SU-DHL-6 (cell line): ENCODE results near the gene DLG2.

Source experiments
- H2AFZ ChIP-seq: fragments of 200-600 bp; sonication (generic); 2 replicates; pipeline ENCODE4 v1.6.1; 2014; ENCODE audit warnings: low read depth, mild to moderate bottlenecking, moderate library complexity, mixed read lengths, antibody characterized with exemption, low read length; ENCODE audit not compliant: severe bottlenecking
- H3F3A ChIP-seq: fragments of 200-600 bp; shearing (Covaris generic); 2 replicates; pipeline ENCODE4 v1.6.0; 2016; ENCODE audit warnings: antibody characterized with exemption, mild to moderate bottlenecking; ENCODE audit not compliant: insufficient read depth
- H3K27ac ChIP-seq: fragments of 200-600 bp; sonication (generic); 2 replicates; pipeline ENCODE4 v1.5.1; 2016; ENCODE audit warnings: low read depth, mild to moderate bottlenecking, low read length, moderate library complexity, mixed read lengths
- H3K27me3 ChIP-seq: fragments of 200-600 bp; sonication (generic), shearing (Covaris generic); 2 replicates; pipeline ENCODE4 v1.6.0; 2014; ENCODE audit warnings: mild to moderate bottlenecking, low read length
- H3K36me3 ChIP-seq: fragments of 200-600 bp; sonication (generic); 2 replicates; pipeline ENCODE4 v1.6.1; 2014; ENCODE audit warnings: mild to moderate bottlenecking, low read length, mixed read lengths
- H3K4me2 ChIP-seq: fragments of 300-600, 200-600 bp; shearing (Covaris generic), sonication (generic); 2 replicates; pipeline ENCODE4 v1.6.0; 2014; ENCODE audit warnings: low read length, low read depth, mild to moderate bottlenecking; ENCODE audit not compliant: poor library complexity, severe bottlenecking
- H3K4me3 ChIP-seq: fragments of 200-600 bp; sonication (generic); 2 replicates; pipeline ENCODE4 v1.5.1; 2014; ENCODE audit warnings: antibody characterized with exemption, low read length, mild to moderate bottlenecking, mixed read lengths; ENCODE audit not compliant: insufficient read depth, poor library complexity, severe bottlenecking
- H3K79me2 ChIP-seq: fragments of 200-600 bp; sonication (generic); 2 replicates; pipeline ENCODE4 v1.6.1; 2014; ENCODE audit warnings: mild to moderate bottlenecking, low read length, moderate library complexity; ENCODE audit not compliant: insufficient read depth
- H3K9ac ChIP-seq: fragments of 200-600 bp; sonication (generic); 2 replicates; pipeline ENCODE4 v1.7.0; 2014; ENCODE audit warnings: mild to moderate bottlenecking, low read length
- H3K9me2 ChIP-seq: fragments of 200-600 bp; sonication (generic); replicated peaks from 2 replicates; pipeline ENCODE4 v1.6.1; 2014; ENCODE audit warnings: low read length; ENCODE audit not compliant: insufficient read depth
- H3K9me3 ChIP-seq: fragments of 200-600 bp; sonication (generic); 2 replicates; pipeline ENCODE4 v1.6.1; 2014; ENCODE audit warnings: low read length, mixed read lengths; ENCODE audit not compliant: insufficient read depth
- H4K20me1 ChIP-seq: fragments of 200-600 bp; sonication (generic); 2 replicates; pipeline ENCODE4 v1.6.1; 2014; ENCODE audit warnings: low read depth, mild to moderate bottlenecking, antibody characterized with exemption, low read length, moderate library complexity, mixed read lengths
- CTCF ChIP-seq: fragments of 200-600 bp; sonication (generic); IDR thresholded peaks from one replicate; pipeline ENCODE4 v1.5.1; 2017; ENCODE audit warnings: antibody characterized with exemption, mild to moderate bottlenecking, low read length, moderate library complexity; ENCODE audit not compliant: insufficient read depth, poor library complexity, severe bottlenecking
- EZH2phosphoT487 ChIP-seq: fragments of 200-600 bp; sonication (generic), shearing (Covaris generic); conservative IDR thresholded peaks from 2 replicates; pipeline ENCODE4 v1.6.1; 2018; ENCODE audit warnings: mild to moderate bottlenecking, antibody characterized with exemption, low read length, moderate library complexity, mixed read lengths

DLG2 gene

GRCh38 chr11:84165139-84165538 lies 1462.0 kb downstream of the DLG2 start:
- Histone ChIP-seq H3K79me2 (no peaks in the 10 kb centered on the region), H3K36me3 (no peaks in the 10 kb centered on the region), H3K4me2 (no peak overlapping the region), H3F3A (no peaks in the 10 kb centered on the region), H3K9ac (no peak overlapping the region), H3K27me3 (no peaks in the 10 kb centered on the region), H2AFZ (no peak overlapping the region), H3K4me3 (no peak overlapping the region), H3K27ac (no peak overlapping the region), H4K20me1 (no peaks in the 10 kb centered on the region), H3K9me2 (no peaks in the 10 kb centered on the region), H3K9me3 (no peaks in the 10 kb centered on the region)
- TF ChIP-seq EZH2phosphoT487, result no peak
- no peak for TF ChIP-seq CTCF

- TF ChIP-seq EZH2phosphoT487 (no peak), CTCF (no peak)
- H3K27ac ChIP-seq, result no peak overlapping the region
- no peak overlapping the region for H2AFZ ChIP-seq
- no peak overlapping the region for H3K4me2 ChIP-seq
- H3K9me2 ChIP-seq, result no peaks in the 10 kb centered on the region
- no peaks in the 10 kb centered on the region for H3K9me3 ChIP-seq
- H3K36me3 ChIP-seq, result no peaks in the 10 kb centered on the region
- no peaks in the 10 kb centered on the region for H3K27me3 ChIP-seq
- H3K4me3 ChIP-seq, result no peak overlapping the region
- no peaks in the 10 kb centered on the region for H3K79me2 ChIP-seq
- no peaks in the 10 kb centered on the region for H3F3A ChIP-seq
- H3K9ac ChIP-seq, result no peak overlapping the region
- no peaks in the 10 kb centered on the region for H4K20me1 ChIP-seq
These were observed 1462.4 kb downstream of the DLG2 start for GRCh38 chr11:84164728-84165127.

DNA sequence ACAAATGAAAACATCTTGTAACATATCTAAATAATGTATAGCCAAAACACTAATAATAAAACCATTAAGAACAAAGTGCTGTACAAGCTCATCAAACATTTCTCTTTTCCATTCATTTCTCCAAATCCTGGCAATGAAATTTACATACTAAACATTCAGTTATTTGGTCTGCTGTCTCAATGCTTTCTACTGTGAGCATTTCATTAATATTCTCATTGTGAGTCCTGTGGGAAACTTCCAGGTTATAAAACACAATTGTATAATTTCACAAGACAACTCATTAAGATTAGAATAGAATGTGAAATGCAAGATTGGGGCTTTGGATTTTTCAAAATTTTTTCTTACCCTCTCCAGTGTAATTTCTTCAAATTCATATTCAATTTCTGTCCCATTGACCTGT lies 1464.0 kb downstream of the DLG2 start:
- H3K4me2 ChIP-seq, result no peak overlapping the region
- H3K27ac ChIP-seq, result no peak overlapping the region
- H3K36me3 ChIP-seq, result no peaks in the 10 kb centered on the region
- H4K20me1 ChIP-seq, result no peaks in the 10 kb centered on the region
- H3K9me3 ChIP-seq, result no peaks in the 10 kb centered on the region
- H3K9me2 ChIP-seq, result no peaks in the 10 kb centered on the region
- H3F3A ChIP-seq, result no peaks in the 10 kb centered on the region
- no peaks in the 10 kb centered on the region for H3K79me2 ChIP-seq
- no peaks in the 10 kb centered on the region for H3K27me3 ChIP-seq
- H2AFZ ChIP-seq, result no peak overlapping the region
- no peak overlapping the region for H3K9ac ChIP-seq
- TF ChIP-seq CTCF (no peak), EZH2phosphoT487 (no peak)
- no peak overlapping the region for H3K4me3 ChIP-seq

- Histone ChIP-seq H3K27me3 (no peaks in the 10 kb centered on the region), H3F3A (no peaks in the 10 kb centered on the region), H4K20me1 (no peaks in the 10 kb centered on the region), H3K36me3 (no peaks in the 10 kb centered on the region), H3K9me2 (no peaks in the 10 kb centered on the region), H3K9ac (no peak overlapping the region), H3K79me2 (no peaks in the 10 kb centered on the region), H3K27ac (no peak overlapping the region), H2AFZ (no peak overlapping the region), H3K4me2 (no peak overlapping the region), H3K9me3 (no peaks in the 10 kb centered on the region), H3K4me3 (no peak overlapping the region)
- TF ChIP-seq EZH2phosphoT487 (no peak), CTCF (no peak)
These were observed 1469.5 kb downstream of the DLG2 start for GRCh38 chr11:84157639-84158038.
